ENCODE measurements around the gene LARGE1.

DNA sequence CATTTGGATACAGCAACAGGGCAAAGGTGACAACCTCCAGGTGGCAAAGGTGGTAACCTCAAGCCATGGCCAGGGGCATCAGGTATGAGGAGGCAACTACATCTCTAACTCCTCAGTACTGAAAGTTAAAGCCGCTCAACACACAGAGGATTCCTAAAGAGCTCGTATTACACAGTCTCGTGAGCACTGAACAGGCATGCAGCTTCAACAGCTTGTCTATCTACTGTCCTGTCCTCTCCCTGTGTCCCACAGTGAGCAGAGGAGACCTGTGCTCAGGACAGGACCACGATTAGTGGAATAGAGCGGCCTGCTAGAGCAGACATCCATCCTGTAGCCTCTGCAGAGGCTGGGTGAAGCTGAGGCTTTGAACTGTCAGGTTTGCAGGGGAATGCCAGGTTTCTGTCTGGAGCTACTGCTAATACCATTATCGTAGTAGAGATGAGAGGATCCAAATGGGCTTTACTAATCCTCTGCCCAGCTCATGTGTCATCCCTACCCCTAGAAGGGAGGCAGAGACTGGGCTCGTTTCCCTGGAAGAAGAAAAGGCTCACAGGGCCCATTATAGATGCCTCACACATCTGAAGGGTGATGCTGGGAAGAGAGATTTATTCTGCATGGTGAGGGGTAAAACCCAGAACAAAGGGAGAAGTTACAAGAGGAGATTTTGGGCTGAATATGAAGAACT is 415.2 kb downstream of the LARGE1 start:
- no peak for TF ChIP-seq CTCF (IDR thresholded peaks at IDR 0.05; ENCODE audit: low read length)
- TF ChIP-seq EZH2 (IDR thresholded peaks at IDR 0.05; ENCODE audit: borderline replicate concordance, low read length) = no peak
